HepG2 (cell line): ENCODE measurements around the gene ZFAND2A. TPM values are rescaled to one million over a fixed set of nuclear protein-coding genes. Genes with fewer than 3 reads are reported as not detected.

ENCODE experiments used
- ATAC-seq: fragments of 200-7000 bp; cut with Tn5 transposase; 3 replicates; pipeline ENCODE4 v1.9.1; 2020; ENCODE audit warnings: mild to moderate bottlenecking, moderate library complexity
- BruUV-seq: library from RNA; stranded (reverse); fragments of 400-500 nt; replicated peaks from 2 replicates; lab custom pipeline; 2021; lab: Mats Ljungman, UMichigan
- CTCF ChIA-PET: fragments of 300-600 bp; formaldehyde crosslinking; extraction: SDS; loops from one replicate; lab custom pipeline; 2021; ENCODE audit warnings: low total read pairs, inconsistent platforms, low intra/inter-chr PET ratio; lab: Yijun Ruan, JAX
- POLR2A ChIA-PET: fragments of 350-600 bp; sonication (Branson Sonifier 250); formaldehyde crosslinking; loops from one replicate; lab custom pipeline; 2020; ENCODE audit warnings: antibody characterized with exemption, inconsistent platforms; lab: Yijun Ruan, JAX
- DNase-seq: peaks from one replicate; pipeline ENCODE4 v3.0.0-alpha.2; 2015; ENCODE audit warnings: low spot score
- FAIRE-seq: peaks from 3 replicates; lab custom pipeline; 2011; peaks lifted over from hg19 to GRCh38; lab: Jason Lieb, UNC
- H2AFZ ChIP-seq: one replicate; pipeline ENCODE4 v1.6.1; 2011; ENCODE audit warnings: low read length, inconsistent platforms
- H3K27ac ChIP-seq: fragments of 300-600 bp; 3 replicates; pipeline ENCODE4 v1.8.0; 2011; ENCODE audit warnings: mixed run types, mild to moderate bottlenecking, mixed read lengths, low read length, inconsistent platforms; ENCODE audit not compliant: insufficient read depth; ENCODE audit errors: extremely low read length
- H3K27me3 ChIP-seq, 2 experiments: fragments of 200-600 bp in 1 of 2; 2 replicates in 1 of 2; 3 replicates in 1 of 2; pipeline versions ENCODE4 v1.6.0 to v1.8.0; 2011; ENCODE audit warnings: low read length in 2 of 2, mild to moderate bottlenecking in 2 of 2, moderate library complexity in 2 of 2, inconsistent platforms in 1 of 2; ENCODE audit not compliant: insufficient read depth in 2 of 2, control insufficient read depth in 1 of 2
- H3K36me3 ChIP-seq, 2 experiments: fragments of 200-600 bp in 1 of 2; replicated peaks in 1 of 2; 2 replicates in 1 of 2; 3 replicates in 1 of 2; pipeline versions ENCODE4 v1.5.1 to v1.8.0; 2011; ENCODE audit warnings: low read length in 2 of 2, inconsistent platforms in 1 of 2; ENCODE audit not compliant: insufficient read depth in 2 of 2, control insufficient read depth in 1 of 2
- H3K4me1 ChIP-seq: 2 replicates; pipeline ENCODE4 v1.5.1; 2012; ENCODE audit warnings: low read length, inconsistent platforms; ENCODE audit not compliant: insufficient read depth
- H3K4me2 ChIP-seq: 2 replicates; pipeline ENCODE4 v1.6.0; 2011; ENCODE audit warnings: low read depth, low read length, inconsistent platforms
- H3K4me3 ChIP-seq, 3 experiments: fragments of 200-600 bp in 1 of 3; sonication (generic), shearing (Covaris generic) in 1 of 3; replicated peaks in 1 of 3; 2 replicates each; pipeline ENCODE4 v1.5.1; 2011 to 2016; ENCODE audit warnings: low read length in 3 of 3, inconsistent platforms in 2 of 3, low read depth in 2 of 3, mild to moderate bottlenecking in 2 of 3, control low read depth in 1 of 3, mixed read lengths in 1 of 3; ENCODE audit not compliant: insufficient read depth in 1 of 3
- H3K79me2 ChIP-seq: one replicate; pipeline ENCODE4 v1.6.1; 2011; ENCODE audit warnings: low read length, inconsistent platforms; ENCODE audit not compliant: insufficient read depth
- H3K9ac ChIP-seq: 2 replicates; pipeline ENCODE4 v1.6.0; 2011; ENCODE audit warnings: mild to moderate bottlenecking, low read depth, low read length, inconsistent platforms; ENCODE audit not compliant: insufficient read depth
- H3K9me3 ChIP-seq: 2 replicates; pipeline ENCODE4 v1.5.1; 2012; ENCODE audit warnings: mild to moderate bottlenecking, low read length
- H4K20me1 ChIP-seq: 2 replicates; pipeline ENCODE4 v1.6.0; 2011; ENCODE audit warnings: inconsistent platforms, mild to moderate bottlenecking, low read length, moderate library complexity; ENCODE audit not compliant: insufficient read depth
- BRD4 ChIP-seq: sonication (generic); formaldehyde crosslinking; IDR thresholded peaks from 2 replicates; pipeline ENCODE4 v1.4.0; 2020; ENCODE audit warnings: missing genetic modification reagents
- FOXA1 ChIP-seq, 2 experiments: fragments of 450-650 bp in 1 of 2; sonication (generic) in 1 of 2; formaldehyde crosslinking in 1 of 2; IDR thresholded peaks; 2 replicates each; pipeline versions ENCODE4 v1.4.0 to v1.6.1; 2016 to 2020; ENCODE audit warnings: missing genetic modification reagents in 1 of 2
- HIC2 ChIP-seq: sonication (generic); formaldehyde crosslinking; IDR thresholded peaks from 2 replicates; pipeline ENCODE4 v1.9.0; 2022; ENCODE audit warnings: low read depth, missing genetic modification reagents
- HOMEZ ChIP-seq: IDR thresholded peaks from 2 replicates; pipeline ENCODE4 v1.6.1; 2016; ENCODE audit warnings: low read depth
- NR1H2 ChIP-seq: sonication (generic); formaldehyde crosslinking; IDR thresholded peaks from 2 replicates; pipeline ENCODE4 v1.8.1; 2022; ENCODE audit warnings: low read depth, missing genetic modification reagents, borderline replicate concordance
- PREB ChIP-seq: sonication (generic); formaldehyde crosslinking; IDR thresholded peaks from 2 replicates; pipeline ENCODE4 v1.4.0; 2020; ENCODE audit warnings: missing genetic modification reagents
- ZBTB4 ChIP-seq: sonication (generic); formaldehyde crosslinking; IDR thresholded peaks from 2 replicates; pipeline ENCODE4 v1.4.0; 2020; ENCODE audit warnings: missing genetic modification reagents, mild to moderate bottlenecking, borderline replicate concordance
- ZEB1 ChIP-seq: IDR thresholded peaks from 2 replicates; pipeline ENCODE4 v1.6.1; 2012; ENCODE audit warnings: mild to moderate bottlenecking, low read depth, inconsistent platforms; ENCODE audit not compliant: insufficient replicate concordance
- ZNF101 ChIP-seq: sonication (generic); formaldehyde crosslinking; IDR thresholded peaks from 2 replicates; pipeline ENCODE4 v1.4.0; 2020; ENCODE audit warnings: mild to moderate bottlenecking, low read depth, missing genetic modification reagents, borderline replicate concordance
- WGBS: methylation state at CpG from one replicate; pipeline ENCODE4 v1.1.6; 2017; ENCODE audit warnings: low lambda C conversion rate; 5-methylcytosine and 5-hydroxymethylcytosine counted together
- in situ Hi-C: cut with HindIII; loops from 2 replicates; pipeline ENCODE4 v1.10.0; 2017; ENCODE audit warnings: low pct_unique_long_range_greater_than_20kb; ENCODE audit not compliant: extremely low pct_ligation_motif_present
- intact Hi-C: fragments of 100-400 bp; cut with micrococcal nuclease; formaldehyde crosslinking; loops from one replicate; pipeline ENCODE4 v1.10.0; 2022; ENCODE audit not compliant: unreplicated experiment
- polyA plus RNA-seq, 8 experiments: library from polyadenylated mRNA; depleted of rRNA in 3 of 8; stranded (reverse) in 7 of 8; unstranded in 1 of 8; fragments of >200 nt; fragmentation: Illumina TruSeq in 4 of 8; extraction: Trizol in 4 of 8; gene quantifications; 2 replicates each; pipeline versions ENCODE4 v1.2.1 to v1.2.3, GENCODE V29; 2011 to 2016; ENCODE audit warnings: low read depth in 4 of 8, missing spikeins in 1 of 8, mixed read lengths in 1 of 8; ENCODE audit not compliant: insufficient read depth in 1 of 8
- total RNA-seq, 5 experiments: library from RNA; depleted of rRNA; stranded (reverse); fragments of >200 nt; fragmentation: Illumina TruSeq; extraction: Trizol; gene quantifications; 2 replicates each; pipeline ENCODE4 v1.2.3, GENCODE V29; 2016; ENCODE audit warnings: low read depth in 1 of 5

The ZFAND2A gene
- total and polyA plus RNA-seq, 2 of the 13 experiments (the other 11 are each of a cell fraction or from before 2014, with no cell fraction given): 140 to 153 TPM

- H3K36me3 ChIP-seq: peaks cover 12 to 27% of the 10 kb centered on the region in 2 experiments; a peak in 4 of 5 replicates
- in situ Hi-C loops: no loop called here
- no peaks in the 10 kb centered on the region for H4K20me1 ChIP-seq
- no TSS peak for BruUV-seq
- no peak overlapping the region for H3K9ac ChIP-seq
- 97% methylated on average over 8 of the region's 11 CpGs for WGBS
- ATAC-seq (no peak), DNase-seq (no peak), FAIRE-seq (no peak)
- ChIA-PET CTCF (interaction anchor here (1.1 to 2.2 kb wide), 3 partner anchors 37 to 131 kb away, joined by 3 to 10 read pairs (median 4); no protein-coding TSS in a partner anchor), POLR2A (interaction anchor here (0.8 to 1.8 kb wide), 5 partner anchors 14 to 131 kb away, joined by 3 to 8 read pairs (median 3); partner anchors contain the start of gene GPER1)
- H2AFZ ChIP-seq: no peak overlapping the region
- H3K27me3 ChIP-seq: no peaks in the 10 kb centered on the region
- H3K4me2 ChIP-seq: no peak overlapping the region
- intact Hi-C loops: no loop called here
- H3K79me2 ChIP-seq: peaks cover 18% of the 10 kb centered on the region
- H3K4me1 ChIP-seq: no peaks in the 10 kb centered on the region
- H3K4me3 ChIP-seq: no peak overlapping the region
- H3K27ac ChIP-seq: no peak overlapping the region
- H3K9me3 ChIP-seq: no peaks in the 10 kb centered on the region
- TF ChIP-seq FOXA1 (IDR thresholded peaks at IDR 0.05) (no peak), FOXA1 (CRISPR knock-in tag; IDR thresholded peaks at IDR 0.05) (no peak), NR1H2 (CRISPR knock-in tag) (no peak), HIC2 (no peak), PREB (CRISPR knock-in tag) (no peak), BRD4 (no peak), HOMEZ (CRISPR knock-in tag) (no peak), ZBTB4 (no peak), ZEB1 (no peak), ZNF101 (CRISPR knock-in tag) (no peak)
Measured at GRCh38 chr7:1124164-1124563, 35.8 kb downstream of the ZFAND2A start.
